Raji (cell line): ENCODE measurements around the gene RARS2.

Experiments used
- POLR2A ChIP-seq: IDR thresholded peaks from 2 replicates; pipeline ENCODE4 v1.6.1; 2011; ENCODE audit warnings: low read depth, low read length, control low read depth; ENCODE audit not compliant: insufficient read depth

Gene RARS2

GRCh38 chr6:87588756-87589407, 905 bp downstream of the RARS2 start:
- TF ChIP-seq POLR2A: no peak

- TF ChIP-seq POLR2A: no peak
Measured at GRCh38 chr6:87586371-87587077, 3.3 kb downstream of the RARS2 start.

- no peak for TF ChIP-seq POLR2A
Measured at GRCh38 chr6:87583822-87584221, 6.0 kb downstream of the RARS2 start.

- no peak for TF ChIP-seq POLR2A
Measured at GRCh38 chr6:87575423-87575822, 14.4 kb downstream of the RARS2 start.

GRCh38 chr6:87574237-87574804, 15.5 kb downstream of the RARS2 start:
- TF ChIP-seq POLR2A: no peak

GRCh38 chr6:87573307-87574024, 16.3 kb downstream of the RARS2 start:
- TF ChIP-seq POLR2A: no peak

- no peak for TF ChIP-seq POLR2A
Measured at GRCh38 chr6:87572883-87573282, 16.9 kb downstream of the RARS2 start.

- TF ChIP-seq POLR2A: no peak
Measured at GRCh38 chr6:87572021-87572420, 17.8 kb downstream of the RARS2 start.

GRCh38 chr6:87561017-87561416, 28.8 kb downstream of the RARS2 start:
- no peak for TF ChIP-seq POLR2A

GRCh38 chr6:87558446-87558845, 31.3 kb downstream of the RARS2 start:
- TF ChIP-seq POLR2A: no peak

GRCh38 chr6:87555506-87555905, 34.3 kb downstream of the RARS2 start:
- no peak for TF ChIP-seq POLR2A

- TF ChIP-seq POLR2A: no peak
Measured at GRCh38 chr6:87553159-87553765, 36.5 kb downstream of the RARS2 start.

- no peak for TF ChIP-seq POLR2A
Measured at GRCh38 chr6:87551799-87552198, 38.0 kb downstream of the RARS2 start.

GRCh38 chr6:87544474-87544735, 45.4 kb downstream of the RARS2 start:
- no peak for TF ChIP-seq POLR2A

- no peak for TF ChIP-seq POLR2A
Measured at GRCh38 chr6:87543696-87544473, 45.9 kb downstream of the RARS2 start.

GRCh38 chr6:87541744-87542143, 48.0 kb downstream of the RARS2 start:
- TF ChIP-seq POLR2A: no peak

- TF ChIP-seq POLR2A: no peak
Measured at GRCh38 chr6:87541041-87541440, 48.7 kb downstream of the RARS2 start.
